Stimulated activated CD4-positive, alpha-beta T cell treated with anti-CD3 and anti-CD28 coated beads, TNF-alpha, amount 100 ng/mL, for 1 hour (primary cell): ENCODE results near the gene PROCA1.

Experiments used
- DNase-seq, 3 donors: peaks; one replicate each; pipeline ENCODE4 v3.0.0-alpha.2; 2020; ENCODE audit warnings: low read depth in 3 of 3, low spot score in 1 of 3

PROCA1 gene, protein sequence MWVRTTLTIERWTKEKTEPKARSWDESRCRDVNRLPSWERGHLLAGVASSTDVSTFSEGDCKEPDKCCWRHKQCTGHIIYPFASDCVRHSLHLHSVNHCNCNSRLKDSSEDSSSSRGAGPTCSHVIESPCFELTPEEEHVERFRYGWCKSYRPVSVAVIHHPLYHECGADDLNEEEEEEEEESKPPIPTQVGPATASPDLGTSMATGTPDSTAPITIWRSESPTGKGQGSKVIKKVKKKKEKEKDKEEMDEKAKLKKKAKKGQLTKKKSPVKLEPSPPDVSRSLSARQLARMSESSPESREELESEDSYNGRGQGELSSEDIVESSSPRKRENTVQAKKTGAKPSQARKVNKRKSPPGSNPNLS

DNA sequence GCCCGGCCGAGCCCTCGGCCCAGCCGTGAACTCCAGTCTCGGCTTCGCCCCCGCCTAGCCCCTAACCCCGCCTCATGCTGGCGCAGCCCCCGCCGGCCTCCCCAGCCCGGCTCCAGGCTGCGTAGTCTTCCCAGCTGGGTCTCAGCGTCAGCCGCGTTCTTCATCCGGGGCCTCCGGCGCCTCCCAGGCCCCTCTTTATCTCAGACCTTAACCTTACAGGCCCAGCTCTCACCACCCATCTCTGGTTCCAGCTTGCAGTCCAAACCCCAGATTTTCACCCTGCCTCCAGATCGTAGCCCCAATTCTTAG, at the start of gene PROCA1:
Gene PROCA1, minus strand, starts transcription at position 166 of the 309 bp plus-strand sequence. CDS start 228 bp downstream, outside the sequence.
- no peak for DNase-seq

DNA sequence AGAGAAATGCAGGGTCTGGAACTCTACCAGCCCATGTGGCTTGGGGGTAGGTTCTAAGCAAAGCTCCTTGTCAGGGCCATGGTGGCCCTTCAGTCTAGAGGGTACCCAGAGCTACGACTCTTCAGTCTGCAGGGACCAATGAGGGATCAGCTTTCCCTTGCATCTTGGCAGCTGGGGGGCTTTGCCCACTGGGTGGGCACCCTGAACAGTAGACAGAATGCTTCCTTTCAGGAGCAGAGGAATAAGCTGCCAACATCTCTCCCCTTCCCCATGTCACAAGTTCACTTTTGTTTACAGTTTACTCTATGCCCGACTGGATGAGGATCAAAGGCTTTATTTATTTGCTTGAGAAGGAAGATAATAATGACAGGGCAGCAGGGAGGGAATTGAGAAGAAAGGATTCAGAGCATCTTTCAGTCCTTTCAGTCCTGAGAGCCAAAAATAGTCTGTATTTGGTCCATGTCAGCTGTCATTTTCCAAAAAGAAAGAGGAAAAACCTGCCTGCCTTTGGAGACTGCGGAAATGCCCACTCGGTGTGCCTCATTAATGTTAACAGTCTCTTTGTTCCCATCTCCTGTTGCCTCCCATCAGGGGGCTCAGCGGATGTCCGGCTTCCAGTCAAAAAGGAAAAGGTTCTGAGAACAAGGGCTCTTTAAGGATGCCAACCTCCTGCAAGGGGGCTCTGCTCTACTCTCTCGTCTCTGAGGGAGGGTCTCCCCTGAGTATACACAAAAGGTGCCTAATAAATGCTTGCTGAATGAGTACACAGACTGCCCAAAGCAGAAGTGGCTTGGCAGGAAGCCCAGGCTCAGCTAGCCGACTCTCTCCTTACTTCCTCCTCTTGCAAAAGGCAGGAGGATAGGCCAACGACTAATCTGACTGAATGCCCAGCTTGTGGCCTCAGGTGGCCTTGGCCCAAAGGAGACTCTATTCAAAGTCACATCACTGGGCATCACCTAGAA, 49.2 kb upstream of the PROCA1 start:
- no peak for DNase-seq

DNA sequence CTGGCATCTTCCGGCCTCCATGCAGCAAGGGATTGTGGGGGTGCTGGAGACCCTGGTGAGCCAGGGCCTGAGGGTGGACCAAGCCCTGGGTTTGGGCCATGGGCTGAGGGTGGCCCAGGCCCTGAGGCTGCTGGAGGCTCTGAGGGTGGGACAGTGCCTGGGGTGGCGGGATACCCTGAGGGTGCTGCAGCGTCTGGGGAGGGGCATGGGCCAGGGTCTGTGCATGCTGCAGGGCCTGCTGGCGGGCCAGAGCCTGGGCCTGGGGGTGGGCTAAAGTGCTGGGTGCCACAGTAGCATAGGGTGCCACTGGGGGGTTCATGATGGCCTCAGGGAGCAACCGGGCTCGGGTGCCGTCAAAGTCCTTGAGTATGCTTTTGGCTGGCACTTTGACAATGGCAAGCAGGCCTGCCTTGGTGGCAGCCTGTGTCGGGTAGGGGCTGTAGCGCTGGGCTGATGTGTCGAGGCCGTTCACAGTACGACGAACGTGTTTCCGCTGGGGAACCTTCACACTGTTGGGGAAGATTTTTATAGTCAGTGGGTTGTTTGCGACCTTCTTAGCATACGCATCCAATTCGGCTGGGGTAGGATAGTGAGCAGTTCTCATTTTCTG, 47.7 kb upstream of the PROCA1 start:
- no peak for DNase-seq

GRCh38 chr17:28758411-28759121, 46.9 kb upstream of the PROCA1 start:
- DNase-seq, result no peak

DNA sequence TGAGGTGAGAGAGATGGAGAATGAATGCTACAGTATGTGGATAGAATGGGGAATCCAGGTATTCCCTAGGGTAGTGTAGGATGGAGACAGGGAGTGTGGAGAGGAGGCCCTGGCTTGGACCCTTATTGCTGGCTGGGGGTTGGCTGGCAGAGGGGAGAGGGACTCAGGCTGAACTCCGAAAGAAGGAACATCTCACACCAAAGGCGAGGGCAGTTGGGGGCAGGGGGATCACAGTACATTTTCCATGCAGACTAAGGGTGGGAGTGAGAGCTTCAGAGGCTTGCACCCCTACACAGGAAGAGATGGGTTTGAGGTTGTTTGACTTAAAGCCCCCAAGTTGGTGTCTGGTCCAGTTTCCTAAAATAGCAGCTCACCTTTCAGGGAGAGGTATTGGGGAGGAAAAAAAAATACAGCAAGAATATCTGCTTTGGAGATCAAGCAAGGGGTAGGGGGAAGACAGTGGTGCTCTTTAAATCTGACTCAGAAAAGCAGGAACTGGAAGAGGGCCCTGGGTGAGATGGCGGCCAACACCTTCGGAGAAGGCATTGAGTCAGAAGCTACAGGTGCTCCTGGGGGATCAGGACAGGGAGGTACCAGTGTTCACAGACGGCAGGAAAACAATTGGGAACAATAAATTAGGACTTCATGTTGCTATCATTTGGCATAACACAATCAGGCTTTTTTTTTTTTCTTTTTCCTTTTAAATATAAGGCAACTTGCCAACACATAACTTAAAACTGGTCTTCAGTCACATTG, 44.5 kb upstream of the PROCA1 start:
- DNase-seq, result no peak

DNA sequence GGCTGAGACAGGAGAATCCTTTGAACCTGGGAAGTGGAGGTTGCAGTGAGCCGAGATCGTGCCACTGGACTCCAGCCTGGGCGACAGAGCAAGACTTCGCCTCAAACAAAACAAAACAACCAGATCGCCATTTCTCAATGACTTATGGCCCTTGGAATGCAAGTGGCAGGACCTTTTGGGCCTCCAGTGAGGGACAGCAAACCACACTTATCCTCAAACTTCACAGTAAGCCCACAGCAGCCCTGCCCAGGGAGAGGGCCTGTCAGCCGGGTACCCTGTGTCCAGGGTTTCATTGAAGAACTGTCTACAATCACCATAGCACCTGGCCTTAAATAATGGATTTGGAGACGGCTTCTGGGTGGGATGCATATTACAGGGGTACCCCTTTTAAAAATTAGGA, 43.8 kb upstream of the PROCA1 start:
- DNase-seq, result no peak

DNA sequence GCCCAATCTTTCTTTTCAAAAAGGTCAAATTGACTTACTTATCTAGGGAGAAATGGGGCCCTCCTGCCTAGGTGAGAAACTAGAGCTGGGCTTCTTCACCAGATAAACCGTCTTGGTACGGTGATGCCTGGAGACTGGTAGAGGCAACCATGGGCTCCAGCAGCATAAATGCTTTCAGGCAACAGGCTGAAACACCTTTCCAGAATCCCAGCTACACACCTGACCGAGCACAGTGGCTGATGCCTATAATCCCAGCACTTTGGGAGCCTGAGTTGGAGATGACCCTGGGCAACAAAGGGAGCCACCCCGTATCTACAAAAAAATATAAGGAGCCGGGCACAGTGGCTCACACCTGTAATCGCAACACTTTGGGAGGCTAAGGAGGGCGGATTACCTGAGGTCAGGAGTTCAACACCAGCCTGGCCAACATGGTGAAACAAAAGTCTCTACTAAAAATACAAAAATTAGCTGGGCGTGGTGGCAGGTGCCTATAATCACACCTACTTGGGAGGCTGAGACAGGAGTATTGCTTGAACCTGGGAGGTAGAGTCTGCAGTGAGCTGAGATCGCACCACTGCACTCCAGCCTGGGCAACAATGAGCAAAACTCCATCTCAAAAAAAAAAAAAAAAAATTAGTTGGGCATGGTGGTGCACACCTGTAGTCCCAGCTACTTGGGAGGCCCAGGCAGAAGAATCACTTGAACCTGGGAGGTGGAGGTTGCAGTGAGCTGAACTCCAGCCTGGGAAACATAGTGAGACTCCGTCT, 40.1 kb upstream of the PROCA1 start:
- no peak for DNase-seq

GRCh38 chr17:28750178-28751047, 38.7 kb upstream of the PROCA1 start:
- peak; percentile 67 to 81 (median 76) for DNase-seq

GRCh38 chr17:28749516-28750177, 38.0 kb upstream of the PROCA1 start:
- no peak for DNase-seq

DNA sequence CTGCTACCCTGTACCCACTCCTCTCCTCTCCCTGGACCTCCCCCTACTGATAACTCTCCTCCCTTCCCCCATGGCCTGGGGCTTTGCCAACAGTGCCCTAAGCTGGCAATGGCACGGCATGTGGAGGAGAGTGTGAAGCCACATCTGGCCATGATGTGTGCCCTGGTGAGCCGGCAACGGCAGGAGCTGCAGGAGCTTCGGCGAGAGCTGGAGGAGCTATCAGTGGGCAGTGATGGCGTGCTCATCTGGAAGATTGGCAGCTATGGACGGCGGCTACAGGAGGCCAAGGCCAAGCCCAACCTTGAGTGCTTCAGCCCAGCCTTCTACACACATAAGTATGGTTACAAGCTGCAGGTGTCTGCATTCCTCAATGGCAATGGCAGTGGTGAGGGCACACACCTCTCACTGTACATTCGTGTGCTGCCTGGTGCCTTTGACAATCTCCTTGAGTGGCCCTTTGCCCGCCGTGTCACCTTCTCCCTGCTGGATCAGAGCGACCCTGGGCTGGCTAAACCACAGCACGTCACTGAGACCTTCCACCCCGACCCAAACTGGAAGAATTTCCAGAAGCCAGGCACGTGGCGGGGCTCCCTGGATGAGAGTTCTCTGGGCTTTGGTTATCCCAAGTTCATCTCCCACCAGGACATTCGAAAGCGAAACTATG, 37.3 kb upstream of the PROCA1 start:
- no peak for DNase-seq

GRCh38 chr17:28747801-28748750, 36.4 kb upstream of the PROCA1 start:
- DNase-seq, result no peak

GRCh38 chr17:28747051-28747691, 35.5 kb upstream of the PROCA1 start:
- no peak for DNase-seq

- no peak for DNase-seq
Observed at GRCh38 chr17:28746611-28747050, 34.9 kb upstream of the PROCA1 start.

DNA sequence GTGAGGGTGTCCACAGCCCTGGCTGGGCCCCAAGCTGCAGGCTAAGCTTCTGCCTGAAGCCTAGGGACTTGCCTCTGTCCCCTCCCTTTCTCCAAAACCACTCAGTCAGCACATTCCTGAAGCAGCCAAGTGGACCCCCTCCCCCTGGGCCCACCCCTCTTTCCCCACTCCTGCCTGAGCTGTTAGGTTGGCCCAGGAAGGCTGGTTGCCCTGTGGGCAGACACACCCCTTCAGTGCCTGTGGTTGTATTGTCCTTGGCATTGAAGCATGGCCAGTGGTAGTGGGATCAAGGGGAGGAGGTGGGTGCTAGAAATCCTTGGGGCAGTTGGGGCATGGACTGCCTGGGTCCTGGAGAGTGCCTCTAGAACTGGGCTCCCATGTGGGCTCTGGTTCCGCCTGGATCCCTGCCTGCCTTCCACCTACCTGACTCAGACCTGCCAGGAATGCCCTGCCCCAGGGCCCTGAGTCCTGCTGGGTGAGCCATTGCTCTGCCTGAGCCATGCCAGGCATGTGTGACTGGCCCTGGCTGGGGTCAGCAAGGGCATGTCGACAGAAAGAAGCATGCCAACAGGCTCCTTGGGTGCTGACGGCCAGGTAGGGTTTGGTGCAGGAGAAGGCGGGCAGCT, 34.2 kb upstream of the PROCA1 start:
- no peak for DNase-seq

GRCh38 chr17:28744972-28745785, 33.5 kb upstream of the PROCA1 start:
- no peak for DNase-seq
